Osteocyte (in vitro differentiated cells): Measurements from ENCODE around the gene DEGS2. TPM values are rescaled to one million over a fixed set of nuclear protein-coding genes. Genes with fewer than 3 reads are reported as not detected.

Experiments
- DNase-seq: peaks from one replicate; pipeline ENCODE4 v3.0.0; 2021; ENCODE audit warnings: mixed read lengths; ENCODE audit not compliant: unreplicated experiment; ENCODE audit errors: extremely low spot score
- H3K27ac Mint-ChIP-seq: one replicate; pipeline ENCODE4 v1.8.0; 2021; ENCODE audit warnings: mild to moderate bottlenecking, mixed read lengths; ENCODE audit not compliant: unreplicated experiment
- H3K27me3 Mint-ChIP-seq: one replicate; pipeline ENCODE4 v1.8.0; 2021; ENCODE audit warnings: mixed read lengths; ENCODE audit not compliant: unreplicated experiment
- H3K36me3 Mint-ChIP-seq: one replicate; pipeline ENCODE4 v1.8.0; 2021; ENCODE audit warnings: mixed read lengths; ENCODE audit not compliant: unreplicated experiment
- H3K4me1 Mint-ChIP-seq: one replicate; pipeline ENCODE4 v1.8.0; 2021; ENCODE audit warnings: mixed read lengths; ENCODE audit not compliant: unreplicated experiment
- H3K4me3 Mint-ChIP-seq: one replicate; pipeline ENCODE4 v1.8.0; 2021; ENCODE audit warnings: mild to moderate bottlenecking, moderate library complexity, mixed read lengths; ENCODE audit not compliant: unreplicated experiment
- H3K9me3 Mint-ChIP-seq: one replicate; pipeline ENCODE4 v1.8.0; 2021; ENCODE audit warnings: mixed read lengths; ENCODE audit not compliant: unreplicated experiment
- total RNA-seq: library from RNA; stranded (reverse); gene quantifications from 2 replicates; pipeline ENCODE4 v1.2.1, GENCODE V29; 2021
- TF ChIP-seq, protein P1 (sequence below): fragments of 200-600 bp; sonication (generic); IDR thresholded peaks from 2 replicates; pipeline ENCODE4 v1.5.0; 2021; ENCODE audit warnings: antibody characterized with exemption, mild to moderate bottlenecking, moderate library complexity

Gene DEGS2
- total RNA-seq, 1 donor from 2014 or later = 0.19 TPM

DNA sequence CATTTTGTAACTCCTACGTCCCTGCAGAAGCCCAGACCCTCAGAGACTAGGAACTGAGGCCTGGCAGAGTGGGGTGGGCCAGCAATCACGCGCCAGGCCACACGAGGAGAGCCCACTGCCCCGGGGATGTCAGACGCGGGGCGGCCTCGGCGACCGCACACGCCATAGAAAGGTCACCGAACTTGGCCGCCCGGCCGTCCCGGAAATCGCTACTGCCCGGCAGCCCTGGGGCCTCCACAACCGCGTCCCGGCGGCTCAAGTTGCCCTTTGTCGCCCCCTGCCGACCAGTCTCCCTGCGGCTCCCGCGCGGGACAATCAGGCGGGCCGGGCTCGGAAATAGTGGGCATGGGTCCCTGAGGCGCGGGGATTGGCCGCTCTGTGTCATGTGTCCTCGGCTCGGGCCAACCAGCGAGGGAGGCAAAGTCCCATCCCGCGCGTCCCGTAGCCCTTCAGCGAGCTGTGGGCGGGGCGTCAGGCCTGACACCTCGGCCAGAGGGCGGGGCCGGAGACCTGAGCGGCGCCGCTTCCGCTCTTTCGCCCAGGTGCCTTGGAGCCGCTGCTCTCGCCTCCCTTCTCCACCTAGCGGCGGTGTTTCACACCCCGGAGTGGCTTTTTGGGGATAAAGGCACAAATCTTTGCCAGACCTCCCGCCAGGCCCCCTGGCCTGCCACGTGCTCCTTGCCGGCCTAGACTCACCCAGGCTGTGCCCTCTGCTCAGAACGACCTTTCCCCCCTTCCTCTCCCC is 33.4 kb upstream of the DEGS2 start:
- TF ChIP-seq, protein P1, sequence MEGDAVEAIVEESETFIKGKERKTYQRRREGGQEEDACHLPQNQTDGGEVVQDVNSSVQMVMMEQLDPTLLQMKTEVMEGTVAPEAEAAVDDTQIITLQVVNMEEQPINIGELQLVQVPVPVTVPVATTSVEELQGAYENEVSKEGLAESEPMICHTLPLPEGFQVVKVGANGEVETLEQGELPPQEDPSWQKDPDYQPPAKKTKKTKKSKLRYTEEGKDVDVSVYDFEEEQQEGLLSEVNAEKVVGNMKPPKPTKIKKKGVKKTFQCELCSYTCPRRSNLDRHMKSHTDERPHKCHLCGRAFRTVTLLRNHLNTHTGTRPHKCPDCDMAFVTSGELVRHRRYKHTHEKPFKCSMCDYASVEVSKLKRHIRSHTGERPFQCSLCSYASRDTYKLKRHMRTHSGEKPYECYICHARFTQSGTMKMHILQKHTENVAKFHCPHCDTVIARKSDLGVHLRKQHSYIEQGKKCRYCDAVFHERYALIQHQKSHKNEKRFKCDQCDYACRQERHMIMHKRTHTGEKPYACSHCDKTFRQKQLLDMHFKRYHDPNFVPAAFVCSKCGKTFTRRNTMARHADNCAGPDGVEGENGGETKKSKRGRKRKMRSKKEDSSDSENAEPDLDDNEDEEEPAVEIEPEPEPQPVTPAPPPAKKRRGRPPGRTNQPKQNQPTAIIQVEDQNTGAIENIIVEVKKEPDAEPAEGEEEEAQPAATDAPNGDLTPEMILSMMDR = peak; percentile 96
- peaks cover 10% of the 10 kb centered on the region for H3K4me1 Mint-ChIP-seq

DNA sequence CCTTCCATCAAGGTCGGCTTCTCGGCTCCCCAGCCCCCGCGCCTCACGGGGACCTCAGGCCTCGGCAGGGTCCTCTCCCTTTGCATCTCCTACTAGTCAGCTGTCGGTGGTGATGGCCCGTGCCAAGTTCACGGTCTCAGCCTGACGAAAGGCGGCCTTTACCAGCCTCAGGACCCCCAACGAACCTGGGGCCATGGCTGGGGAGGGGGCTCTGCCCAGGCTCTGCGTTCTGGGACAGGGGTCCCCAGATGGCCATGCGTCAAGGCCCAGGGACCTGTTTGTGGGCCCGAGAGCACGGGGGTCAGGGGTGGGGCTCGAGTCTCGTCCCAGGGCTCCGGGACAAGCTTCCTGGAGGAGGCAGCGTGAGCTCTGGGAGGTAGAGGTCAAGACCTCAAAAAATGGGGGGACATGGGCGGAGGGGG is 32.8 kb upstream of the DEGS2 start:
- DNase-seq = no peak
- peak overlapping the region; percentile 57 for H3K4me3 Mint-ChIP-seq
- peak overlapping the region; percentile 76 for H3K27ac Mint-ChIP-seq

More for the DNA sequence above, 33.4 kb upstream of the DEGS2 start:
- Mint-ChIP-seq H3K27ac (peak overlapping the region; percentile 79), H3K4me3 (peak overlapping the region; percentile 73), H3K36me3 (no peaks in the 10 kb centered on the region), H3K9me3 (no peaks in the 10 kb centered on the region), H3K27me3 (no peaks in the 10 kb centered on the region)
- DNase-seq = peak; percentile 100

DNA sequence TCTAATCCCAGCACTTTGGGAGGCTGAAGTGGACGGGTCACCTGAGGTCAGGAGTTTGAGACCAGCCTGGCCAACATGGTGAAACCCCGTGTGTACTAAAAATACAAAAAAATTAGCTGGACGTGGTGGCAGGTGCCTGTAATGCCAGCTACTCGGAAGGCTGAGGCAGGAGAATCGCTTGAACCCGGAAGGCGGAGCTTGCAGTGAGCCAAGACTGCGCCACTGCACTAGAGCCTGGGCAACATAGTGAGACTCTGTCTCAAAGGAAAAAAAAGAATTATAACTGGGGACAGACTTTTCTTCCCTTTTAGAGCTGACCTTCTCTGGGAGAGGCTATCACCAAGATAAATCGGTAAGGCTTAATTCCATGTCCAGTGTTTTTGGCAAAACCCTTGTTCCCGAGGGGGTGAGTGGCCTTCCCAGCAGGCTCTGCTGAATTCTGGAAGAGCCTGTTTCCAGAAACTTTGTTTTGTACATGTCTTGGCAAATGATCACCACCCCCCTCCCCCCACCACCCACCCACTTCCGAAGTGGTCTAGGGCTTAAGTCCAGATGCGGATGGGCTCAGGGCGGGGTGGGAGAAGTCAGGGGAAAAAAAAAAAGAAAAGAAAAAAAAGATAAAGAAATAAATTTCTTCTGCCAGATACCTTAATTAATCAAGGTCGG is 32.3 kb upstream of the DEGS2 start:
- Mint-ChIP-seq H3K4me3 (no peak overlapping the region), H3K27ac (no peak overlapping the region), H3K9me3 (no peaks in the 10 kb centered on the region), H3K4me1 (peaks cover 10% of the 10 kb centered on the region), H3K27me3 (no peaks in the 10 kb centered on the region), H3K36me3 (no peaks in the 10 kb centered on the region)
- TF ChIP-seq, protein P1 = no peak
- no peak for DNase-seq

More for the DNA sequence above, 32.8 kb upstream of the DEGS2 start:
- no peaks in the 10 kb centered on the region for H3K27me3 Mint-ChIP-seq
- H3K36me3 Mint-ChIP-seq = no peaks in the 10 kb centered on the region
- peaks cover 10% of the 10 kb centered on the region for H3K4me1 Mint-ChIP-seq
- H3K9me3 Mint-ChIP-seq = no peaks in the 10 kb centered on the region
- TF ChIP-seq, protein P1 = no peak

DNA sequence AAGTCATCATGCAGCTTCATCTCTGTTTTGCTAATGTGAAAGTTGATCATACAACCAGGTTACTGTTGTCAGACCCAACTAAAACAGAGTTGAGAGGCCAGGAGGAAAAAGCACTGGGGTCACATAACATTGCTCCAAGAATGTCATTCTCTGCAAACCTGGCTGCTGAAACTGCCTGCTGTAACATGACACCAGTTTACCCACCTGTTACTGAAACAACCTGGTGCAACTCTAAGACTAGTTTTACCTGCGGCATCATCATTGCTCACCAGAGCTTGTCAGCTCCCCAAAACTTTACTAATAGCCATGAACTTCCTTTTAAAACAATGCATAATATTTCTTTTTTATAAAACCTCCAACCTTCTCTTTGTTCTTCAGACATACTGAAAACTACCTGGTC is 30.7 kb upstream of the DEGS2 start:
- TF ChIP-seq, protein P1 = no peak
- DNase-seq = no peak
- Mint-ChIP-seq H3K4me1 (peaks cover 10% of the 10 kb centered on the region), H3K9me3 (no peaks in the 10 kb centered on the region), H3K27ac (no peak overlapping the region), H3K27me3 (no peaks in the 10 kb centered on the region), H3K36me3 (no peaks in the 10 kb centered on the region), H3K4me3 (no peak overlapping the region)

DNA sequence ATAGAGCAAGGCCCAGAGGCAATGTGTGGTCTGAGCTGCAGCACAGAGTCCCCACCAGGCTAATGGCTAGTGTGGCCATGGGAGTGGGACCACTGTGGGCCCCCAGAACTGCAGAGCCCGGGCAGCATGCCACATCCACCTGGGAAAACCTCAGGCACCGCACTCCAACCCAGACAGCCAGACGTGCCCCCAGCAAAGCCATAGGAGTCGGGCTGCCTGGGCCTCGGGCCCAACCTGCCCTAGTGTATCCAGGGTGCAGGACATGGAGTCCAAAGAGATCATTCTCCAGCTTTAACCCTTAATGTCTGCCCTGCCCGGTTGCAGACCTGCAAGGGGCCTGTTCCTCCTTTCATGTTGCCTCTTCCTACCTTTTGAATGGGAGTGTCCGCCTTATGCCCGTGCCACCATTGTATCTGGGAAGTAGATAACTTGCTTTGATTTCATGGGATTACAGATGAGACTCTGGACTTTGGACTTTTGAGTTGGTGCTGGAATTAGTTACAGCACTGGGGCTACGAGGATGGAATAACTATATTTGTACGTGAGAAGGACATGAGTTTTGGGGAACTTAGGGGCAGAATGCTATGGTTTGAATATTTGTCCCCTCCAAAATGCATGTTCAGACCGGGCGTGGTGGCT is 29.1 kb upstream of the DEGS2 start:
- DNase-seq = no peak
- no peaks in the 10 kb centered on the region for H3K27me3 Mint-ChIP-seq
- peaks cover 9% of the 10 kb centered on the region for H3K4me1 Mint-ChIP-seq
- no peaks in the 10 kb centered on the region for H3K36me3 Mint-ChIP-seq
- H3K27ac Mint-ChIP-seq = no peak overlapping the region
- no peak overlapping the region for H3K4me3 Mint-ChIP-seq
- no peaks in the 10 kb centered on the region for H3K9me3 Mint-ChIP-seq
- TF ChIP-seq, protein P1 = no peak
